Stimulated activated CD4-positive, alpha-beta T cell treated with anti-CD3 and anti-CD28 coated beads, Interleukin-2, amount 100 ng/mL, for 48 hours (primary cell): ENCODE measurements around the gene CCL25.
"Not testable (repeated sequence)": the region's sequence is repeated elsewhere in the genome, so short reads cannot be mapped to it uniquely, and the experiment has no call there.

ENCODE experiments used
- DNase-seq, 2 donors: peaks; one replicate each; pipeline ENCODE4 v3.0.0-alpha.2; 2020

Gene CCL25, protein sequence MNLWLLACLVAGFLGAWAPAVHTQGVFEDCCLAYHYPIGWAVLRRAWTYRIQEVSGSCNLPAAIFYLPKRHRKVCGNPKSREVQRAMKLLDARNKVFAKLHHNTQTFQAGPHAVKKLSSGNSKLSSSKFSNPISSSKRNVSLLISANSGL

DNA sequence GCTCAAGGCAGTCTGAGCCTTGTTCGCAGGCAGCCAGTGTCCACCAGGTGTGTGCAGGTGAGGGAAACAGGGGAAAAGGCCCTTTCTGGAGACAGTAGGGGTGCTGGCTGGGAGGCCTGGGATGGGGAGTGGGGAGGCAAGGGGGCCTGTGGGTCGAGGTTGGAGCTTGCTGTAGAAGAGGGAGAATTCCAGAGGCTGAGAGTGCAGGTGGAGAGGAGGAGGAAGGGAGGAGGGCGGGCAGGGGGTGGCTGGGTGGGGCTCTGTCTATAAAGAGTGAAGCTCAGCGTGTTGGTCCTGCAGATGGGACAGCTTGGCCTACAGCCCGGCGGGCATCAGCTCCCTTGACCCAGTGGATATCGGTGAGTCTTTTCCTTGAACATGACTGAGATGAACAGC, at the start of gene CCL25:
TSS of gene CCL25 (plus strand) at position 297 of the 396 bp plus-strand sequence. CDS start 290 bp downstream, outside the sequence.
- DNase-seq = no peak

DNA sequence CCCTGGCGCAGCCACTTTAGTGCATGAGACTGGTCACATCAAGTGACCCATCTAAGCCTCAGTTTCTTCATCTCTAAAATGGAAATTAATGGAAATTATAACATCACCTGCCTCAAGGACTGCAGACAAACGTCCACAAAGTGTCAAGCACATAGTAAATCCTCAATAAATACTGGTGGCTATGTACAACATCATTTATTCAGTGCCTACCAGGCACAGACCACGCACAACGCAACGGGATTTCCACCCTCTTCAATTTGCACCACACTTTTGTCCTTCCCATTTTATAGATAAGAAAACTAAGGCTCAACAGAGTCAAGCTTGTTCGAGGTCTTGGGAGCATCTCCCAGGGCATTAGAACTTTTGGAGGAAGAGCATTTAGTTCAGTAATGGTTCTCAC, 48.6 kb upstream of the CCL25 start:
- no peak for DNase-seq

GRCh38 chr19:8004723-8005513, 47.6 kb upstream of the CCL25 start:
- DNase-seq = no peak

GRCh38 chr19:8005534-8006256, 46.9 kb upstream of the CCL25 start, which contains the start of gene ELAVL1:
Gene ELAVL1, minus strand, starts transcription at chr19:8005641. Its CDS starts 13,826 bp downstream, at chr19:7991815.
- peak; percentile 86 to 91 for DNase-seq

DNA sequence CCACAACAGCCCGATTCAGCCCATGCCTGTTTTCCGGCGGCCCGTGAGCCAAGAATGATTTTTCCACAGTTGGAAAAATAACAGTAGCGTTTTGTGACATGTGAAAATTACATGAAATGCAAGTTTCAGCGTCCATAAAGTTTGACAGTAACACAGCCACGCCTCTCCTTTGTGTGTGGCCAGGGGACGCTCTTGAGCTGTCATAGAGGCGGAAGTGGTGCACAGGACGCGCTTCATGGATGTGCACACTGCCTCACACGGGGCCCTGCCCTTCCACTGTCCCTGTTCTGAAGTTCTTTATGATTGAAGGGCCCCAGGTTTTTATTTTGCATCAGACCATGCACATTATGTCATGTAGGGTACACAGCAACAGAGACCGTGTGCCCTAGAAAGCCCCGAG, 34.8 kb upstream of the CCL25 start:
- no peak for DNase-seq

DNA sequence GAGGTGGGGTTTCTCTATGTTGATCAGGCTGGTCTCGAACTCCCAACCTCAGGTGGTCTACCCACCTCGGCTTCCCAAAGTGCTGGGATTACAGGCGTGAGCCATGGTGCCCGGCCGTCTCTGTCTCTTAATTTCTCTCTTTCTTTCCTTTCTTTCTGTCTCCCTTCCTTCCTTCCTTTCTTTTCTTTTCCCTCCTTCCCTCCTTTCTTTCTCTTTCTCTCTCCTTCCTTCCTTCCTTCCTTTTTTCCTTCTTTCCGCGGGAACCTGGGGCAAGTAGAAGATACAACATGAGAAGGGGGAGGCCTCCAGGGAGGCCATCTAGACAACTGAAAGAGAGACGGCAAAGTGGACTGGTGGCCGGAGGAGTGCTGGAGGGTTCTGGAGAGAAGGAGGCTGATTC, 31.9 kb upstream of the CCL25 start:
- no peak for DNase-seq

- no peak for DNase-seq
Measured at GRCh38 chr19:8021374-8021773, 31.2 kb upstream of the CCL25 start.

GRCh38 chr19:8022275-8022674, 30.3 kb upstream of the CCL25 start:
- no peak for DNase-seq

DNA sequence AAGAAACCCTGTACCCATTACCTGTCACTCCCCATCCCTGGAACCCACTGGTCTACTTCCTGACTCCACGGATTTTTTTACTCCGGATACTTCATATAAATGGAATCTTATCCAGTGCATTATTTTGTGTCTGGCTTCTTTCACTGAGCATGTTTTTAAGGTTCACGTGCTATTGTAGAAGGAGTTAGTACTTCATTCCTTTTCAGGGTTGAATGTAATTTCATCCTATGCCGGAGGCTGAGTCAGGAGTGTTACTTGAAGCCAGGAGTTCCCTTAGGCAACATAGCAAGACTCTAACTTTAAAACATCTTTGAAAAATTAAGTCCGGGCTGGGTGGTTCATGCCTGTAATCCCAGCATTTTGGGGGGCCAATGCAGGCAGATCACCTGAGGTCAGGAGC, 29.2 kb upstream of the CCL25 start:
- DNase-seq = no peak

GRCh38 chr19:8024256-8024655, 28.3 kb upstream of the CCL25 start:
- DNase-seq = not testable (repeated sequence)

GRCh38 chr19:8025316-8025715, 27.2 kb upstream of the CCL25 start:
- DNase-seq = no peak

- no peak for DNase-seq
Measured at GRCh38 chr19:8028951-8029491, 23.5 kb upstream of the CCL25 start.

DNA sequence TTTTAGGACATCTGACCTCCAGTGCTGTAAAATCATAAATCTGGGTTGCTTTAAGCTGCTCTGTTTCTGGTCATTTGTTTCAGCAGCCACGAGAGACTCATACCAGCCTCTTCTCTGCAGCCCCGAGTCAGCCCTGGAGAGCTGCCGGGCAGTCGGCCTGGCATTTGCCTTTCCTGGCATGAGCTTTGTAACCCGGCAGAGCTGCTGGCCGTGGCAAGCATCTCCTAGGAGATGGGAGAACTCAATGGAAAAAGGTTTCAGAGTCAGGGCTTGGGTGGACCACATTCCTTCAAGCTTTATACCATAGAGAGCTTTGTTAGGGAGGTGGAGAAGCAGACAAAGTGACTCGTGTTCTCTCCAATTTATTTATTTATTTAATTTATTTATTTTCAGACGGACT, 21.6 kb upstream of the CCL25 start:
- DNase-seq = no peak

DNA sequence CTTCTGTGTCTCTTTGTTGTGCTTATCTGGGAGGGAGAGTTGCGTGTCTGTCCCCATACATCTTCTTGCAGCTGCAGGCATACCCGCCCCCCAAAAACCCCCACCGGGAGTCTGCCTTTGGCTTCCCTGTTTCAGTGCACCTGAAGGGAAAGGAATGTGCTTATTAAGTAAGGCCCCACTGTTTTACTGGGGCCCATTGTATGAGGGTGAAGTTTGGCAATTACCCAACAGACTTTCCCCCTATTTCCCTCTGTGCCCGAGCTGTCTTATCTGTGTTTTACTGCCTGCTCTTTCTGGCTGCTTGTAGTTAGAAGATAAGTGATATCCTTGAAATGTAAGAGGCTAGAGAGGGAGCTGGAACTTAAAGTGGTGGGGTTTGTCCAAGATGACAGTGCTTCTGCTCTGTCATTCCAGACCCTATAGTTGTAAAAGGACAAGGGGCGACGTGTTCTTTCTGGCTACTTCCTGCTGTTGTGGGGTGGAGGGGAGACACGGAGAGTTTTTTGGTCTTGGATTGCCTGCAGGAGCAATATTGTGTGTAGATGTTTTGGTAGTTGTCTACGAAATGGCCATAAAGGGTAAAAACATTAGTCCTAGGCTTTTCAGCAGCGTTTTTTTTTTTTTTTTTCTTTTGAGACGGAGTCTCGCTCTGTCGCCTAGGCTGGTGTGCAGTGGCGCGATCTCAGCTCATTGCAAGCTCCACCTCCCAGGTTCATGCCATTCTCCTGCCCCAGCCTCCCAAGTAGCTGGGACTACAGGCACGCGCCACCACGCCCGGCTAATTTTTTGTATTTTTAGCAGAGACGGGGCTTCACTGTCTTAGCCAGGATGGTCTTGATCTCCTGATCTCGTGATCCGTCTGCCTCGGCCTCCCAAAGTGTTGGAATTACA, 19.0 kb upstream of the CCL25 start:
- not testable (repeated sequence) for DNase-seq

GRCh38 chr19:8034178-8034525, 18.4 kb upstream of the CCL25 start:
- no peak for DNase-seq

- DNase-seq = no peak
Measured at GRCh38 chr19:8036434-8037099, 16.0 kb upstream of the CCL25 start.

DNA sequence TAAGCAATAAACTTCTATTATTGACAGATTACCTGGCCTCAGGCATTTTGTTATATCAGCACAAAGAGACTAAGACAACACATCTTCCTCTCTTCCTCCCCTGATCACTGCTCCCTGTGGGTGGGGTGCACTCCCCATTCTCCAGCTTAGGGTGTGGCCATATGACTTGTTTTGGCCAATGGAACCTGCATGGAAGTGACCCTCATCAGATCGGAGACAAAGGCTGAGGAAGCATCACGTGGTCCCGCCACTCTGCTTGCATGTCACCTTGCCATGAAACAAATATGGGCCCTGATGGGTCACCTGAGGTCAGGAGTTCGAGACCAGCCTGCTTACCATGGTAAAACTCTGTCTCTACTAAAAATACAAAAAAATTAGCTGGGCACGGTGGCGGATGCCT, 13.7 kb upstream of the CCL25 start:
- no peak for DNase-seq

- DNase-seq = no peak
Measured at GRCh38 chr19:8039231-8039630, 13.3 kb upstream of the CCL25 start.

DNA sequence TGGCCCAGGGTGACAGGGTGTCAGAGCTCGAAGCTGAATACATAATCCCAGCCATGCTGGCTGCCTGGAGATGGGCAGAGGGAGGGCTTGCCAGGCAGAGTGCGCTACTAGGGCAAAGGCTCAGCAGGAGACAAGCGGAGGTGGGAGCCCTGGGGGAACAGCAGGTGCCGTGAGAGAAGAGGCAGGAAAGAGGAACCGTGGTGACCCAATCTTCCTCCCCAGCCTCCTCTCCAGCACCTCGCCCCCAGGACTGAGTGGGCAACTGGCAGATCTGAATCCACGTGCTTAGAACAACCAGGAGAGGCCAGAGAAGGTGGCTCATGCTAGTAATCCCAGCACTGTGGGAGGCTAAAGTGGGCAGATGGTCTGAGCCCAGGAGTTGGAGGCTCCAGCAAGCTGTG, 11.0 kb upstream of the CCL25 start:
- no peak for DNase-seq

DNA sequence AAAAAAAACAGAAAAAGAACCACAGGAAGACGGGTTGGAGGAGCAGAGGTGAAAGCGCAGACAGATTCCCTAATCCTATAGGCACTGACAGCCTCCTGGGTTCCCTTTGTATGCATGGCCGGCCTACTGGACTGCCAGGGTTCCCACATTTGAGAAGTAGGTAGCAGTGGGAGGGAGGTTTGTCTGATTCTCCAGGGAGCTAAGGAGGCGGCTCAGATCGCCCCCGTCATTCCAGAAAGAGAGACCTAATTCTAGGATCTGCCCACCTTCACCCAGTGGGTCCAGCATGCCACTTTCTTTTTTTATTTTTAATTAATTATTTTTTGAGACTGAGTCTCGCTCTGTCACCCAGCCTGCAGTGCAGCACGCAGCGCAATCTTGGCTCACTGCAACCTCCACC, 9.7 kb upstream of the CCL25 start:
- DNase-seq = no peak

GRCh38 chr19:8044018-8044417, 8.5 kb upstream of the CCL25 start:
- no peak for DNase-seq
